Liver (tissue), 9 donors: Measurements from ENCODE around the gene DYRK4. TPM values are rescaled to one million over a fixed set of nuclear protein-coding genes. Genes with fewer than 3 reads are reported as not detected.

Experiments
- DNase-seq: peaks from one replicate; pipeline ENCODE4 v3.0.0-alpha.2; 2017; ENCODE audit warnings: low spot score
- H3K27ac ChIP-seq, 2 donors: one replicate each; pipeline ENCODE4 v1.7.0; 2013; ENCODE audit warnings: inconsistent platforms in 2 of 2, low read length in 2 of 2, control low read depth in 1 of 2, low read depth in 1 of 2, mild to moderate bottlenecking in 1 of 2
- H3K27me3 ChIP-seq, 4 donors: one replicate each; pipeline versions ENCODE4 v1.6.1 to v1.7.0; 2013; ENCODE audit warnings: low read length in 3 of 4, inconsistent platforms in 1 of 4, mild to moderate bottlenecking in 1 of 4, moderate library complexity in 1 of 4; ENCODE audit not compliant: control insufficient read depth in 4 of 4, insufficient read depth in 4 of 4
- H3K36me3 ChIP-seq, 4 donors: one replicate each; pipeline versions ENCODE4 v1.6.1 to v1.7.0; 2013; ENCODE audit warnings: low read length in 3 of 4, mild to moderate bottlenecking in 3 of 4, low read depth in 1 of 4, moderate library complexity in 1 of 4; ENCODE audit not compliant: control insufficient read depth in 4 of 4, insufficient read depth in 3 of 4
- H3K4me1 ChIP-seq, 4 donors: one replicate each; pipeline versions ENCODE4 v1.6.1 to v1.7.0; 2013; ENCODE audit warnings: low read length in 3 of 4, mild to moderate bottlenecking in 3 of 4, moderate library complexity in 1 of 4; ENCODE audit not compliant: control insufficient read depth in 4 of 4, insufficient read depth in 4 of 4
- H3K4me3 ChIP-seq, 3 donors: one replicate each; pipeline versions ENCODE4 v1.6.1 to v1.7.0; 2013; ENCODE audit warnings: low read length in 3 of 3, control low read depth in 1 of 3, low read depth in 1 of 3, mild to moderate bottlenecking in 1 of 3
- H3K9ac ChIP-seq, 2 donors: one replicate each; pipeline ENCODE4 v1.7.0; 2013; ENCODE audit warnings: low read length in 2 of 2, mild to moderate bottlenecking in 2 of 2, moderate library complexity in 2 of 2, control low read depth in 1 of 2, low read depth in 1 of 2
- H3K9me3 ChIP-seq, 4 donors: one replicate each; pipeline versions ENCODE4 v1.6.1 to v1.7.0; 2013; ENCODE audit warnings: low read length in 3 of 4; ENCODE audit not compliant: control insufficient read depth in 4 of 4
- ATF3 ChIP-seq: IDR thresholded peaks from 2 replicates; pipeline ENCODE4 v1.6.1; 2016; ENCODE audit warnings: antibody characterized with exemption
- EGR1 ChIP-seq, 2 donors: IDR thresholded peaks; 2 replicates each; pipeline ENCODE4 v1.6.1; 2016 to 2018; ENCODE audit warnings: antibody characterized with exemption in 2 of 2, low read depth in 2 of 2
- FOXA1 ChIP-seq: IDR thresholded peaks from 2 replicates; pipeline ENCODE4 v1.6.1; 2016; ENCODE audit warnings: antibody characterized with exemption
- FOXA2 ChIP-seq: IDR thresholded peaks from 2 replicates; pipeline ENCODE4 v1.6.1; 2016; ENCODE audit warnings: antibody characterized with exemption
- GABPA ChIP-seq, 2 donors: IDR thresholded peaks in 1 of 2; conservative IDR thresholded peaks in 1 of 2; 2 replicates each; pipeline ENCODE4 v1.6.1; 2016; ENCODE audit warnings: antibody characterized with exemption in 2 of 2, mild to moderate bottlenecking in 1 of 2, moderate library complexity in 1 of 2
- HNF4A ChIP-seq, 2 donors: conservative IDR thresholded peaks; 2 replicates each; pipeline ENCODE4 v1.6.1; 2016; ENCODE audit warnings: antibody characterized with exemption in 2 of 2, mild to moderate bottlenecking in 2 of 2
- HNF4G ChIP-seq: IDR thresholded peaks from 2 replicates; pipeline ENCODE4 v1.6.1; 2016; ENCODE audit warnings: antibody characterized with exemption
- JUND ChIP-seq, 2 donors: IDR thresholded peaks; 2 replicates each; pipeline ENCODE4 v1.6.1; 2016; ENCODE audit warnings: antibody characterized with exemption in 2 of 2
- MAX ChIP-seq: IDR thresholded peaks from 2 replicates; pipeline ENCODE4 v1.6.1; 2016; ENCODE audit warnings: antibody characterized with exemption
- NR2F2 ChIP-seq: IDR thresholded peaks from 2 replicates; pipeline ENCODE4 v1.6.1; 2016; ENCODE audit warnings: antibody characterized with exemption
- RAD21 ChIP-seq, 2 donors: IDR thresholded peaks; 2 replicates each; pipeline ENCODE4 v1.6.1; 2016; ENCODE audit warnings: antibody characterized with exemption in 2 of 2, mild to moderate bottlenecking in 2 of 2
- RXRA ChIP-seq, 2 donors: IDR thresholded peaks; 2 replicates each; pipeline ENCODE4 v1.6.1; 2017 to 2018; ENCODE audit warnings: antibody characterized with exemption in 2 of 2, mild to moderate bottlenecking in 1 of 2
- SP1 ChIP-seq: IDR thresholded peaks from 2 replicates; pipeline ENCODE4 v1.6.1; 2018; ENCODE audit warnings: antibody characterized with exemption, mild to moderate bottlenecking
- TAF1 ChIP-seq: conservative IDR thresholded peaks from 2 replicates; pipeline ENCODE4 v1.6.1; 2016; ENCODE audit warnings: antibody characterized with exemption, mild to moderate bottlenecking
- YY1 ChIP-seq: IDR thresholded peaks from 2 replicates; pipeline ENCODE4 v1.6.1; 2016; ENCODE audit warnings: antibody characterized with exemption, mild to moderate bottlenecking
- WGBS: extraction: QIAGEN DNeasy Blood & Tissue Kit; methylation state at CpG from one replicate; pipeline ENCODE4 v1.1.7; 2013; 5-methylcytosine and 5-hydroxymethylcytosine counted together
- polyA plus RNA-seq, 2 donors: library from polyadenylated mRNA; stranded (reverse) in 1 of 2; unstranded in 1 of 2; fragments of 200-250 nt in 1 of 2; fragments of >200 nt in 1 of 2; fragmentation: Nextera tagmentation in 1 of 2; extraction: Ambion mirVana in 1 of 2; gene quantifications; one replicate each; pipeline versions ENCODE4 v1.2.1 to v1.2.3, GENCODE V29; 2013 to 2015
- total RNA-seq, 2 donors: library from RNA; depleted of rRNA; stranded (reverse); fragments of >200 nt; gene quantifications; one replicate each; pipeline ENCODE4 v1.2.3, GENCODE V29; 2014
- TF ChIP-seq, protein P1 (sequence below): fragments of 150-350 bp; IDR thresholded peaks from 2 replicates; pipeline ENCODE4 v1.5.1; 2017; ENCODE audit warnings: improper control_type of control experiment, low read depth, low read length; ENCODE audit not compliant: missing input control
- TF ChIP-seq, protein P2 (sequence below): IDR thresholded peaks from 2 replicates; pipeline ENCODE4 v1.6.1; 2016; ENCODE audit warnings: antibody characterized with exemption, mild to moderate bottlenecking
- TF ChIP-seq, protein P3 (sequence below): IDR thresholded peaks from 2 replicates; pipeline ENCODE4 v1.6.1; 2016; ENCODE audit warnings: antibody characterized with exemption
- donor health status: healthy.
- donor health status: healthy.
- donor health status: healthy.
- donor health status: healthy.
- donor health status: healthy.

Gene DYRK4
- total RNA-seq: 10 to 100 TPM; 12.0 to 20.3 TPM
- polyA plus RNA-seq: 10 to 100 TPM; 13.9 to 15.0 TPM

- Histone ChIP-seq H3K4me1 (peaks cover 3 to 11% (median 6%) of the 10 kb centered on the region in 4 donors), H3K27me3 (no peaks in the 10 kb centered on the region), H3K4me3 (peak within 1 kb of the TSS in 2 of 3 donors; percentile 38 to 48), H3K36me3 (no peaks in the 10 kb centered on the region), H3K9me3 (no peaks in the 10 kb centered on the region), H3K27ac (no peak within 1 kb of the TSS), H3K9ac (no peak within 1 kb of the TSS)
- 9% methylated on average over 44 of the region's 44 CpGs for WGBS
- no peak for TF ChIP-seq MAX
- TF ChIP-seq, protein P1, sequence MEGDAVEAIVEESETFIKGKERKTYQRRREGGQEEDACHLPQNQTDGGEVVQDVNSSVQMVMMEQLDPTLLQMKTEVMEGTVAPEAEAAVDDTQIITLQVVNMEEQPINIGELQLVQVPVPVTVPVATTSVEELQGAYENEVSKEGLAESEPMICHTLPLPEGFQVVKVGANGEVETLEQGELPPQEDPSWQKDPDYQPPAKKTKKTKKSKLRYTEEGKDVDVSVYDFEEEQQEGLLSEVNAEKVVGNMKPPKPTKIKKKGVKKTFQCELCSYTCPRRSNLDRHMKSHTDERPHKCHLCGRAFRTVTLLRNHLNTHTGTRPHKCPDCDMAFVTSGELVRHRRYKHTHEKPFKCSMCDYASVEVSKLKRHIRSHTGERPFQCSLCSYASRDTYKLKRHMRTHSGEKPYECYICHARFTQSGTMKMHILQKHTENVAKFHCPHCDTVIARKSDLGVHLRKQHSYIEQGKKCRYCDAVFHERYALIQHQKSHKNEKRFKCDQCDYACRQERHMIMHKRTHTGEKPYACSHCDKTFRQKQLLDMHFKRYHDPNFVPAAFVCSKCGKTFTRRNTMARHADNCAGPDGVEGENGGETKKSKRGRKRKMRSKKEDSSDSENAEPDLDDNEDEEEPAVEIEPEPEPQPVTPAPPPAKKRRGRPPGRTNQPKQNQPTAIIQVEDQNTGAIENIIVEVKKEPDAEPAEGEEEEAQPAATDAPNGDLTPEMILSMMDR: no peak
- TF ChIP-seq HNF4G: no peak
- no peak for TF ChIP-seq ATF3
- TF ChIP-seq FOXA1: no peak
- TF ChIP-seq YY1: peak; percentile 25
- no peak for TF ChIP-seq RXRA (IDR thresholded peaks at IDR 0.05)
- TF ChIP-seq, protein P2, sequence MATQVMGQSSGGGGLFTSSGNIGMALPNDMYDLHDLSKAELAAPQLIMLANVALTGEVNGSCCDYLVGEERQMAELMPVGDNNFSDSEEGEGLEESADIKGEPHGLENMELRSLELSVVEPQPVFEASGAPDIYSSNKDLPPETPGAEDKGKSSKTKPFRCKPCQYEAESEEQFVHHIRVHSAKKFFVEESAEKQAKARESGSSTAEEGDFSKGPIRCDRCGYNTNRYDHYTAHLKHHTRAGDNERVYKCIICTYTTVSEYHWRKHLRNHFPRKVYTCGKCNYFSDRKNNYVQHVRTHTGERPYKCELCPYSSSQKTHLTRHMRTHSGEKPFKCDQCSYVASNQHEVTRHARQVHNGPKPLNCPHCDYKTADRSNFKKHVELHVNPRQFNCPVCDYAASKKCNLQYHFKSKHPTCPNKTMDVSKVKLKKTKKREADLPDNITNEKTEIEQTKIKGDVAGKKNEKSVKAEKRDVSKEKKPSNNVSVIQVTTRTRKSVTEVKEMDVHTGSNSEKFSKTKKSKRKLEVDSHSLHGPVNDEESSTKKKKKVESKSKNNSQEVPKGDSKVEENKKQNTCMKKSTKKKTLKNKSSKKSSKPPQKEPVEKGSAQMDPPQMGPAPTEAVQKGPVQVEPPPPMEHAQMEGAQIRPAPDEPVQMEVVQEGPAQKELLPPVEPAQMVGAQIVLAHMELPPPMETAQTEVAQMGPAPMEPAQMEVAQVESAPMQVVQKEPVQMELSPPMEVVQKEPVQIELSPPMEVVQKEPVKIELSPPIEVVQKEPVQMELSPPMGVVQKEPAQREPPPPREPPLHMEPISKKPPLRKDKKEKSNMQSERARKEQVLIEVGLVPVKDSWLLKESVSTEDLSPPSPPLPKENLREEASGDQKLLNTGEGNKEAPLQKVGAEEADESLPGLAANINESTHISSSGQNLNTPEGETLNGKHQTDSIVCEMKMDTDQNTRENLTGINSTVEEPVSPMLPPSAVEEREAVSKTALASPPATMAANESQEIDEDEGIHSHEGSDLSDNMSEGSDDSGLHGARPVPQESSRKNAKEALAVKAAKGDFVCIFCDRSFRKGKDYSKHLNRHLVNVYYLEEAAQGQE: no peak
- peak; percentile 87 for DNase-seq
These were observed at the start of gene DYRK4 for GRCh38 chr12:4562034-4562657. Gene DYRK4, plus strand, starts transcription at chr12:4562208. Its CDS starts 38 bp downstream, at chr12:4562246.

- Histone ChIP-seq H3K36me3 (peaks cover 5 to 16% (median 8%) of the 10 kb centered on the region in 4 donors), H3K27me3 (no peaks in the 10 kb centered on the region), H3K9ac (no peak overlapping the region), H3K9me3 (no peaks in the 10 kb centered on the region), H3K4me1 (no peaks in the 10 kb centered on the region), H3K4me3 (no peak overlapping the region), H3K27ac (no peak overlapping the region)
- 96% methylated on average over 5 of the region's 5 CpGs for WGBS
- no peak for DNase-seq
- TF ChIP-seq JUND (IDR thresholded peaks at IDR 0.05) (no peak), HNF4G (no peak), FOXA2 (no peak), GABPA (IDR thresholded peaks at IDR 0.05 in 1 of 2, conservative IDR thresholded peaks at IDR 0.05 in 1 of 2) (no peak), EGR1 (IDR thresholded peaks at IDR 0.05; ENCODE audit: low read depth in 2 of 2) (no peak), RAD21 (IDR thresholded peaks at IDR 0.05) (no peak), HNF4A (conservative IDR thresholded peaks at IDR 0.05) (no peak), RXRA (IDR thresholded peaks at IDR 0.05) (no peak), TAF1 (no peak), ATF3 (no peak), SP1 (no peak), FOXA1 (no peak), NR2F2 (no peak), YY1 (no peak), MAX (no peak)
- TF ChIP-seq, protein P3, sequence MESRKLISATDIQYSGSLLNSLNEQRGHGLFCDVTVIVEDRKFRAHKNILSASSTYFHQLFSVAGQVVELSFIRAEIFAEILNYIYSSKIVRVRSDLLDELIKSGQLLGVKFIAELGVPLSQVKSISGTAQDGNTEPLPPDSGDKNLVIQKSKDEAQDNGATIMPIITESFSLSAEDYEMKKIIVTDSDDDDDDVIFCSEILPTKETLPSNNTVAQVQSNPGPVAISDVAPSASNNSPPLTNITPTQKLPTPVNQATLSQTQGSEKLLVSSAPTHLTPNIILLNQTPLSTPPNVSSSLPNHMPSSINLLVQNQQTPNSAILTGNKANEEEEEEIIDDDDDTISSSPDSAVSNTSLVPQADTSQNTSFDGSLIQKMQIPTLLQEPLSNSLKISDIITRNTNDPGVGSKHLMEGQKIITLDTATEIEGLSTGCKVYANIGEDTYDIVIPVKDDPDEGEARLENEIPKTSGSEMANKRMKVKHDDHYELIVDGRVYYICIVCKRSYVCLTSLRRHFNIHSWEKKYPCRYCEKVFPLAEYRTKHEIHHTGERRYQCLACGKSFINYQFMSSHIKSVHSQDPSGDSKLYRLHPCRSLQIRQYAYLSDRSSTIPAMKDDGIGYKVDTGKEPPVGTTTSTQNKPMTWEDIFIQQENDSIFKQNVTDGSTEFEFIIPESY: no peak
- TF ChIP-seq, protein P1: no peak
These were observed 43.8 kb upstream of the DYRK4 start for GRCh38 chr12:4518106-4518728.
